Activated CD4-positive, alpha-beta T cell treated with anti-CD3 and anti-CD28 coated beads, Interleukin-2, amount 50 U/mL, for 1 hour (primary cell): Measurements from ENCODE around the gene OR52R1.
"Not testable (repeated sequence)": the region's sequence is repeated elsewhere in the genome, so short reads cannot be mapped to it uniquely, and the experiment has no call there.

Experiments used
- DNase-seq: peaks from one replicate; pipeline ENCODE4 v3.0.0-alpha.2; 2020

OR52R1 gene

DNA sequence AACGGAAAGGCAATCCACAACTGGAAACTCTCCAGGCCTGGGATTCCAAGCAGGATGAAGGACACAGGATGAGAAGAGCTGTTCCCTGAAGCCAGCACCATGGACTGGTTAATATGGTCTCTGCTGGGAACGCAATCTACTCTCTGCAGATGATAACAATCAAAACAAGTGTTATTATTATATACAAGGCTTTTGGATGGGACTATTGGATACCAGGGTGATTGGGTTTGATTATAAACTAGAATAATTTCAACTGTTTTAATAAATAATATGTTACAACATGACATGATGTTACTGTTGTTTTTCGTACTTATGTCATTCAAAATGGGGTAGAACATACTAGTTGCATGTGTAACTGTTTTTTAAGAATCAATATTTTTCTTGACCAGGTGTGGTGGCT, at the start of gene OR52R1:
OR52R1 (minus strand) TSS at position 101 of the 400 bp plus-strand sequence; CDS start at position 101, 0 bp downstream.
- DNase-seq = no peak

DNA sequence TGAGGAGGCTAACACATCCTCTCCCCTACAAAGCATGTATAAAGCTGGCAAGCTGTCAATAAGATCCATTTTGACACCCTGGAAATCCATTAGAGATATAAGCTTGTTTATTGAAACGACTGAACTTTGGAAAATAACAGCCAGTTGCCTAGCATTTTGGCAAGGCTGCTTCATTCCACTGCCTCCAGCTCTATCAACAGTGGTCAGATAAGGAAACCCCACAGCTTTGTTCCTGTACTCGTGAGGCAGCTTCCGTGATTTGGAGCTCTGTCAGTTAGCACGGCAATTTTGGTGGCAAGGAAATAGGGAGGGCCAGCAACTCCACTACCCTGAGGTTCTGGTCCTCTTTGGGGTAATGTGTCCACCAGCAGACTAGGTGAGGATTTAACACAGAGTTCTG, 46.9 kb upstream of the OR52R1 start:
- no peak for DNase-seq

- no peak for DNase-seq
Observed at GRCh38 chr11:4848908-4849532, 44.8 kb upstream of the OR52R1 start, which contains the start of gene OR51S1. Gene OR51S1, minus strand, starts transcription at chr11:4849208. Its CDS starts 0 bp downstream, at chr11:4849208.

GRCh38 chr11:4839851-4840549, 35.8 kb upstream of the OR52R1 start:
- no peak for DNase-seq

GRCh38 chr11:4830909-4831308, 26.7 kb upstream of the OR52R1 start:
- no peak for DNase-seq

DNA sequence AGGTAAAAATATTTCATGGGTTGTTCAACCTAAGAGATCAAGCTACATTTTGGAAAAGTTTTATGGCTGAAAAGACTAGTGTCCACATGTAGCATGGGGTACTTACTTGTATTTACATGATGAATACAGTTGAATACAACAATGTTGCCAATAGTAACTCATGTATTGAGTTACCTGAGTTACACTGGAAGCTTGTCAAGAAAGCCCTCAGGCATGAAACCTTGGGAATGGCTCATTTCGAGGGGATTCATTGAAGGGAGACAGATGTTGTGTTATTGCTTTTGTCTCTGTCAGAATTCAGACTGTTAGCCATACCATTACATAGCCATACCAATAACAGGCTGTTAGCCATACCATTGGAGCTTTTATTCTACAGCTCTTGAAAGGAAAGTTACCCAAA, 26.2 kb upstream of the OR52R1 start:
- DNase-seq = no peak

DNA sequence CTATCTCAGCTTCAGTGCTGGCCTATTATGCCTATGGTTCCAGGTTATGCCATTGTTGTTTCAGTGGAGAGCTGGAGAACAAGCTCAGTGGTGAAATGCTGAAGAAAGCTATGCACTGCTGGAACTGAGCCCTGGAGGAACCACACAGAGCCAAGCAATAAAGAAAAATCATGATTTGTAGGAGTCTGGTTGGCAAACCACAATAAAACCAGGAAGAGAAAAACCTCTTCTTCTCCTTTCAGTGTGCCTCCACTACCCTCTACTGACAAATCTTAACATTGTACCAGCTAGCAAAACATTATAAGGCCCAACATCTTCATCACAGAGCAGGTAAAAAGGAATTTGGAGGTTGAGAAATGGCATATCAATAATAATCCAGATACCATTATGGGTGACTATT, 22.2 kb upstream of the OR52R1 start:
- DNase-seq = no peak

DNA sequence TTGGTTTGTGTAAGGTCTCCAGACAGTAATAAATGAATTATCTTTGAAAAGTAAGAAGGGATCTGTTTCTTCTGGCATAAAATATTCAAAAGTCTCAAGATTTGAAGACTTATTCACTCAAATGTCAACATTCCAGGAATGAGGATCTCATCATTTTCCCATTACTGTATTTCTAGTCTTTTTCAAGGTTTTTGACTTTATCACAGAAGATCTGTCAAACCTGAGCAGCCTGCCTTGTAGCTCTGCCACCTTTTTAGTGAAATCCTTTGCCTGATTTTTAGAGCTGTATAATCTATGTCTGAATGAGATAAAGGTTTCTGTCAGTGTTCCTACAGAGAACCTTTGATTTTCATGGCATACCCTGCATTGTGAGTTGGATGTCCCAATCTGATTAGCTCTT, 21.0 kb upstream of the OR52R1 start:
- no peak for DNase-seq

DNA sequence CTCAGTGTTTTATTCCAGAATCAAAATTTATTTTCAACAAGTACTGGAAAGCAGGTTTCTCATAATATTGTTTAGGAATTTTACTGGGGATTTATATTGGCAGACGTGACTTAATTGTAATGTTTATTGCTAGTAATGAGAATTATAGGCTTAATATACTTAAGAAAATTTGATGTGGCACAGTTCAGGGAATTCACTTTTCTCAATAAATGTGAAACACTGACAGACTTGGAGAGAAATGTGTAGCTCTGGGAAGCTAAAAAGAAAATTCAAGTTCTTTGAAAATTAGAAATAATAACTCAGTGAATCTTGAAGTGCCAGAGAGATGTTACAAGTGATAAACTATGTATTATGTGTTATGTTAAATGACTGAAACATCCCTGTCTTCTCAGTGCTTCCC, 16.8 kb upstream of the OR52R1 start, which contains the start of gene OR51F2:
OR51F2 (plus strand) TSS at position 301 of the 400 bp plus-strand sequence. CDS start 101 bp downstream, outside the sequence.
- DNase-seq = no peak

GRCh38 chr11:4809246-4809645, 5.1 kb upstream of the OR52R1 start:
- no peak for DNase-seq

DNA sequence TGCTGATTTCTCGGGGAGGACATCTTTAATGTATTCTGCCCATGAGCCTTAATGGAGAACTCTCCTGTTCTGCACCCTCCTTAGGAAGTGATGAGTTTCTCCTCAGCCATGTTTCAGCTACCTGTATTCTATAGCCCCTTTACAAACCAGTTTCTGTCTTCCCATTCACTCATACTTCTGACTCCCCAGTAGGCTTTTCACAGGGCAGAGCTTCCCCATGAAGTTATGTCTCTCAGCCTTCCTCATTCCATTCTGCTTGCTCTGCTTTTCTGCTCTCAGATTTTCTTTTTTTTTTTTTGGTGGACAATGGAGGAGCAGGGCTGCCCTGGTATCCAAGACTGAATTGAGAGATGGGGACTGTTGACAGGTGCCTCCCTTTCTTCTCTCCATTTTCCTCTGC, 4.3 kb upstream of the OR52R1 start:
- DNase-seq = no peak

DNA sequence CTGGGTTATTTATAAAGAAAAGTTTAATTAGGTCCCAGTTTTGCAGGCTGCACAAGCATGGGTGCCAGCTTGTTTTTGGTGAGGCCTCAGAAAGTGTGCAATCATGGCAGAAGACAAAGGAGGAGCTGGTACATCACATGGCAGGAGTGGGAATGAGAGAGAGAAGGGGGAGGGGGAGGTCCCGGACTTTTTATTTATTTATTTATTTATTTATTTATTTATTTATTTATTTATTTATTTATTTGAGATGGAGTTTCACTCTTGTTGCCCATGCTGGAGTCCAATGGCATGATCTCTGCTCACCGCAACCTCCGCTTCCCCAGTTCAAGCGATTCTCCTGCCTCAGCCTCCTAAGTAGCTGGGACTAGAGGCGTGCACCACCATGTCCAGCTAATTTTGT, 2.9 kb downstream of the OR52R1 start:
- DNase-seq = not testable (repeated sequence)

DNA sequence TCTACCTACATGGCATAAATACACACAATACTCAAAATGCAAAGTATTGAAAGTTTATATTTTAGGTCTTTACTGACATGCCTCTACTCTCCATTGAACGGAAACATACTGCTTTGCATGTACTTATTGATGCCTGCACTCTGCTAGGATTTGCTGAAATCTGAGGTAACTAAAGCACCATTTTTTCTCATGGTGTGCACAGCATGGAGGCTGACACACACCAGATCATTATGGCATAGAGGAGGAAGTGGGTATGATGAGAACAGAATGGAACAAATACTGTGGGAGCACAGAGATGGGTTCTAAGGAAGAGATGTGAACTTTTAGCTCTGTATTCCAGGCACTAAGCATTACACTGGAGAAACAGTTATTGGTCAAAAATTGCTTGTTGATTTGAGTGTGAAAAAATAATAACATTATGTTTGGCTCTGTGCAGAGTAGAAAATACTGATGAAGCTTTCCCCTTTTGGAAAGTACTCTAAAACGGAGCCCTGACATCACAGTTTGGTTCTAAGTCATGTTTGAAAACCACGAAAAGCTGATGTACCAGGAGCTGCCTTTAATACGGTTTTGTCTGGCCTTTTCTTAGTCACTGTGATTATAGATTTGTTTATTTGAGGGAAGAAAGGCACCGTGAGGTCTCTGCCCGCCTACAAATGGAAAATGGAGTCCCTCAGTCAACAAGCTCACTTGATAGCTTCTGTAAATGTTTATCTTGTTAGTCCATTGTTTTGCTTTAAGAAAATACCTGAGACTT, 5.6 kb downstream of the OR52R1 start:
- no peak for DNase-seq

DNA sequence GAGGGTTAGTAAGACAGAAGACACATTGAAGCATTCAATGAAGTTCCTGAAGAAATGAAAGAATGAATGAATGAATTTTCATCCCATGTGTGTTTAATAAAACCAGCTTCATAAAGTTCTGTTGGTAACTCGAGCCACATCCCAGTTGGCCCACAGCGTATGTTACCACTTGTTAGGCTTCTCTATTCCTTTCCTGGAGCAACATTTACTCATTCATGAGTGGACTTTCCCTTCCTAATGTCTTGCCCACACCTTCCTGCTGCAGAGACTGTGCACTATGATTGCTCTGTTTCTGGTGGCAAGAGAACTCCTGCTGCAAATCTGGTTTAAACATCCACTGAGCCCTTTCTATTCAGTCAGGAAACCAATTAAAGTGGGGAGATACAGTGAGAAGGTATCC, 7.0 kb downstream of the OR52R1 start:
- no peak for DNase-seq

GRCh38 chr11:4782454-4782853, 21.7 kb downstream of the OR52R1 start:
- no peak for DNase-seq

- no peak for DNase-seq
Observed at GRCh38 chr11:4769838-4770237, 34.3 kb downstream of the OR52R1 start, which contains the start of gene OR51F1. Gene OR51F1, minus strand, starts transcription at chr11:4769938. Its CDS starts 0 bp downstream, at chr11:4769938.

DNA sequence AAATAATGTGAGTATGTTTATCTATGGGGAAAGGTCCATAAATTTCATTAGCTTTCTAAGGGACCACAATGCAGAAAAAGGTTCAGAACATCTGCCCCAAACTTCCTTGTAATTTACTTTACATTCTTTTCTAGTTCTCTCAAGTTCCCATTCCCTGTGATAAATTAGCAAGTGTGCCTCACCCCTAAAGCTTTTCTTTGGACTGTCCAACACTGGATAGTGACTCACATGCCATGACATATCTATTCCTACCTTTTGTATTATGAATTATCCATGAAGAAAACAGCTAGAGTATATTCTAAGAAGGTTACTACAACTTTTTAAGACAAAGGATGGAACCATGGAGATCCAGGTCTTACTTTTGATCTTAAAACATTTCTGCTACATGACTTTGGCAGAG, 36.1 kb downstream of the OR52R1 start:
- DNase-seq = no peak

DNA sequence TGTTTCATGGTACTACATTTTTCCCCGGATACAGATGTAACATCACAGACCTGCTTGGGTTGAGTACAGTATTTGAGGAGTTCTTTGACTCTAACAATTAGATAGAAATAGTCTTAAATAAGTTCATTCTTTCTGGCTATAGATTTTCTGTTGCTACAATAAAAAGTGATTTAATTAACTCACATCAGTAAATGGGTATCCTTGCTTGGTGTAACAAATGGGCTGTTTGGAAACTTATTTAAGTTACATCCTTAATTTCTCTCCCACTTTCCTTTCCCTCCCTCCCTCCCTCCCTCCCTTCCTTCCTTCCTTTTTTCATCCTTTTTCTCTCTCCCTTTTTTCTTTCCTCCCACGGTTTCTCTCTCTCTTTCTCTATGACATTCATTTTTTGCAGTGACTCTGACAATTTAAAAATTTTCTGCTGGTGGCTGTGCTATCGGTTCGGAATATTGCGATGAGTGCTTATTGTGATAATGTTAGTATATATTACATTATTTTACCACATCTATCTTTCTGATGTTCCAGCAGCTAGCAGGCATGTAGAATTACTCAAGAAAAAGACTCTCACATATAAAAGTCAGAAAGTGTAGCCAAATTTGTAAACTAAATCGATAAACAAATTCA, 37.6 kb downstream of the OR52R1 start:
- no peak for DNase-seq

GRCh38 chr11:4763096-4763495, 41.1 kb downstream of the OR52R1 start:
- no peak for DNase-seq
